K562 (cell line): ENCODE results near the gene ZNF716.

Experiments used
- CAMTA2 ChIP-seq: fragments of 250-450 bp; sonication (Bioruptor Pico); conservative IDR thresholded peaks from 2 replicates; pipeline ENCODE4 v1.5.1; 2022
- TF ChIP-seq, protein P1 (sequence below): fragments of 450-650 bp; formaldehyde crosslinking; IDR thresholded peaks from 2 replicates; pipeline ENCODE4 v1.4.0; 2022; ENCODE audit warnings: mild to moderate bottlenecking, moderate library complexity

- TF ChIP-seq, protein P1, sequence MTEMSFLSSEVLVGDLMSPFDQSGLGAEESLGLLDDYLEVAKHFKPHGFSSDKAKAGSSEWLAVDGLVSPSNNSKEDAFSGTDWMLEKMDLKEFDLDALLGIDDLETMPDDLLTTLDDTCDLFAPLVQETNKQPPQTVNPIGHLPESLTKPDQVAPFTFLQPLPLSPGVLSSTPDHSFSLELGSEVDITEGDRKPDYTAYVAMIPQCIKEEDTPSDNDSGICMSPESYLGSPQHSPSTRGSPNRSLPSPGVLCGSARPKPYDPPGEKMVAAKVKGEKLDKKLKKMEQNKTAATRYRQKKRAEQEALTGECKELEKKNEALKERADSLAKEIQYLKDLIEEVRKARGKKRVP (CRISPR knock-in tag): no peak
- no peak for TF ChIP-seq CAMTA2 (CRISPR knock-in tag)
These were observed 22.8 kb upstream of the ZNF716 start for GRCh38 chr7:57427146-57427545.
